Left kidney (tissue), 8 donors: Measurements from ENCODE around the gene PUM2. TPM values are rescaled to one million over a fixed set of nuclear protein-coding genes. Genes with fewer than 3 reads are reported as not detected.
A peak's percentile ranks its signal among the peaks of the same experiment; 100 is the strongest.
"Not testable (repeated sequence)": the region's sequence is repeated elsewhere in the genome, so short reads cannot be mapped to it uniquely, and the experiment has no call there.

ENCODE experiments used
- DNase-seq: peaks from one replicate; pipeline ENCODE4 v3.0.0-alpha.2; 2013
- long read RNA-seq, 8 donors: transcript quantifications; one replicate each; lab custom pipeline, GENCODE V29; 2026
- polyA plus RNA-seq: library from polyadenylated mRNA; unstranded; fragments of 120-200 nt; gene quantifications from one replicate; pipeline ENCODE4 v1.2.1, GENCODE V29; 2013; ENCODE audit not compliant: insufficient read length

The PUM2 gene
- 123 TPM for polyA plus RNA-seq
- long read RNA-seq, donor 1, partial matches to known transcripts = 5 of 5 reads
- long read RNA-seq, donor 1, other reads (novel, unspliced or antisense) = 0 of 5 reads
- long read RNA-seq, donor 2, partial matches to known transcripts = 18 of 19 reads
- long read RNA-seq, donor 2, other reads (novel, unspliced or antisense) = 0 of 19 reads
- long read RNA-seq, donor 3 = 0 reads
- long read RNA-seq, donor 4 = 0 reads
- long read RNA-seq, donor 5, partial matches to known transcripts = 0 of 1 reads
- long read RNA-seq, donor 5, other reads (novel, unspliced or antisense) = 0 of 1 reads
- long read RNA-seq, donor 6, partial matches to known transcripts = 5 of 5 reads
- long read RNA-seq, donor 6, other reads (novel, unspliced or antisense) = 0 of 5 reads
- long read RNA-seq, donor 7, partial matches to known transcripts = 23 of 24 reads
- long read RNA-seq, donor 7, other reads (novel, unspliced or antisense) = 0 of 24 reads
- long read RNA-seq, donor 8 = 0 reads

- DNase-seq = peak; percentile 96
Observed at GRCh38 chr2:20350753-20351554, at the start of gene PUM2. PUM2 (minus strand) TSS chr2:20350844; CDS start chr2:20327360, 23,484 bp downstream.

GRCh38 chr2:20400306-20400705 is 49.7 kb upstream of the PUM2 start:
- no peak for DNase-seq

GRCh38 chr2:20398956-20399567 is 48.4 kb upstream of the PUM2 start:
- DNase-seq = no peak

- DNase-seq = no peak
Observed at GRCh38 chr2:20397811-20398447, 47.3 kb upstream of the PUM2 start.

- DNase-seq = no peak
Observed at GRCh38 chr2:20396356-20397000, 45.8 kb upstream of the PUM2 start.

GRCh38 chr2:20393986-20394385 is 43.3 kb upstream of the PUM2 start:
- no peak for DNase-seq

GRCh38 chr2:20391951-20392699 is 41.5 kb upstream of the PUM2 start:
- no peak for DNase-seq

- DNase-seq = no peak
Observed at GRCh38 chr2:20390524-20391123, 40.0 kb upstream of the PUM2 start.

- no peak for DNase-seq
Observed at GRCh38 chr2:20384953-20385352, 34.3 kb upstream of the PUM2 start.

GRCh38 chr2:20382965-20383810 is 32.5 kb upstream of the PUM2 start:
- no peak for DNase-seq

- DNase-seq = no peak
Observed at GRCh38 chr2:20381457-20381856, 30.8 kb upstream of the PUM2 start.

- peak; percentile 73 for DNase-seq
Observed at GRCh38 chr2:20378891-20379519, 28.4 kb upstream of the PUM2 start.

- no peak for DNase-seq
Observed at GRCh38 chr2:20378341-20378740, 27.7 kb upstream of the PUM2 start.

GRCh38 chr2:20377741-20378140 is 27.1 kb upstream of the PUM2 start:
- no peak for DNase-seq

GRCh38 chr2:20374982-20375381 is 24.3 kb upstream of the PUM2 start:
- not testable (repeated sequence) for DNase-seq

GRCh38 chr2:20372896-20373640 is 22.4 kb upstream of the PUM2 start:
- DNase-seq = no peak

GRCh38 chr2:20371323-20372025 is 20.8 kb upstream of the PUM2 start:
- DNase-seq = no peak
